Skin of body (tissue), 2 donors: Measurements from ENCODE around the gene TEAD3. TPM values are rescaled to one million over a fixed set of nuclear protein-coding genes. Genes with fewer than 3 reads are reported as not detected.
A peak's percentile ranks its signal among the peaks of the same experiment; 100 is the strongest.

Source experiments
- DNase-seq: peaks from one replicate; lab custom pipeline; 2025; lab: John Stamatoyannopoulos, UW
- total RNA-seq: library from RNA; depleted of rRNA; stranded (reverse); fragments of >200 nt; gene quantifications from one replicate; pipeline ENCODE4 v1.2.3, GENCODE V29; 2014

TEAD3 gene
- total RNA-seq, 1 donor from 2014 or later: 14.3 TPM

- DNase-seq: no peak
These were observed 15.9 kb upstream of the TEAD3 start, which contains the start of gene TULP1 for GRCh38 chr6:35512740-35513139. TSS of gene TULP1 (minus strand) at chr6:35512896. CDS start at chr6:35512858, 38 bp downstream.

GRCh38 chr6:35512006-35512405 lies 15.1 kb upstream of the TEAD3 start:
- DNase-seq: no peak

GRCh38 chr6:35511562-35511941 lies 14.7 kb upstream of the TEAD3 start:
- DNase-seq: no peak

- DNase-seq: no peak
These were observed 14.2 kb upstream of the TEAD3 start for GRCh38 chr6:35510916-35511561.

- DNase-seq: no peak
These were observed 11.7 kb upstream of the TEAD3 start for GRCh38 chr6:35508542-35508941.

GRCh38 chr6:35508027-35508426 lies 11.1 kb upstream of the TEAD3 start:
- DNase-seq: no peak

GRCh38 chr6:35507221-35507620 lies 10.3 kb upstream of the TEAD3 start:
- no peak for DNase-seq

- no peak for DNase-seq
These were observed 9.7 kb upstream of the TEAD3 start for GRCh38 chr6:35506536-35506935.

GRCh38 chr6:35505999-35506412 lies 9.1 kb upstream of the TEAD3 start:
- no peak for DNase-seq

- no peak for DNase-seq
These were observed 6.7 kb upstream of the TEAD3 start for GRCh38 chr6:35503534-35503933.

- DNase-seq: no peak
These were observed 4.9 kb upstream of the TEAD3 start for GRCh38 chr6:35501784-35502183.

GRCh38 chr6:35500782-35501181 lies 3.9 kb upstream of the TEAD3 start:
- no peak for DNase-seq

- DNase-seq: no peak
These were observed 2.5 kb upstream of the TEAD3 start for GRCh38 chr6:35499372-35499771.

- no peak for DNase-seq
These were observed 1.7 kb upstream of the TEAD3 start for GRCh38 chr6:35498422-35499067.

GRCh38 chr6:35497571-35498421 lies 917 bp upstream of the TEAD3 start:
- DNase-seq: peak; percentile 77

- DNase-seq: no peak
These were observed 641 bp downstream of the TEAD3 start for GRCh38 chr6:35496036-35496840.

- no peak for DNase-seq
These were observed 1.4 kb downstream of the TEAD3 start for GRCh38 chr6:35495258-35496035.

GRCh38 chr6:35494161-35494563 lies 2.7 kb downstream of the TEAD3 start:
- no peak for DNase-seq

- peak; percentile 18 for DNase-seq
These were observed 3.4 kb downstream of the TEAD3 start for GRCh38 chr6:35493307-35493983.

GRCh38 chr6:35492974-35493284 lies 4.0 kb downstream of the TEAD3 start:
- no peak for DNase-seq
